Camera-type eye (tissue), 1 donor: Measurements from ENCODE around the gene LXN. TPM values are rescaled to one million over a fixed set of nuclear protein-coding genes. Genes with fewer than 3 reads are reported as not detected.

Experiments used
- total RNA-seq: library from RNA; depleted of rRNA; stranded (reverse); fragments of >200 nt; gene quantifications from one replicate; pipeline ENCODE4 v1.2.3, GENCODE V29; 2014

The LXN gene
- 14.3 TPM for total RNA-seq

DNA sequence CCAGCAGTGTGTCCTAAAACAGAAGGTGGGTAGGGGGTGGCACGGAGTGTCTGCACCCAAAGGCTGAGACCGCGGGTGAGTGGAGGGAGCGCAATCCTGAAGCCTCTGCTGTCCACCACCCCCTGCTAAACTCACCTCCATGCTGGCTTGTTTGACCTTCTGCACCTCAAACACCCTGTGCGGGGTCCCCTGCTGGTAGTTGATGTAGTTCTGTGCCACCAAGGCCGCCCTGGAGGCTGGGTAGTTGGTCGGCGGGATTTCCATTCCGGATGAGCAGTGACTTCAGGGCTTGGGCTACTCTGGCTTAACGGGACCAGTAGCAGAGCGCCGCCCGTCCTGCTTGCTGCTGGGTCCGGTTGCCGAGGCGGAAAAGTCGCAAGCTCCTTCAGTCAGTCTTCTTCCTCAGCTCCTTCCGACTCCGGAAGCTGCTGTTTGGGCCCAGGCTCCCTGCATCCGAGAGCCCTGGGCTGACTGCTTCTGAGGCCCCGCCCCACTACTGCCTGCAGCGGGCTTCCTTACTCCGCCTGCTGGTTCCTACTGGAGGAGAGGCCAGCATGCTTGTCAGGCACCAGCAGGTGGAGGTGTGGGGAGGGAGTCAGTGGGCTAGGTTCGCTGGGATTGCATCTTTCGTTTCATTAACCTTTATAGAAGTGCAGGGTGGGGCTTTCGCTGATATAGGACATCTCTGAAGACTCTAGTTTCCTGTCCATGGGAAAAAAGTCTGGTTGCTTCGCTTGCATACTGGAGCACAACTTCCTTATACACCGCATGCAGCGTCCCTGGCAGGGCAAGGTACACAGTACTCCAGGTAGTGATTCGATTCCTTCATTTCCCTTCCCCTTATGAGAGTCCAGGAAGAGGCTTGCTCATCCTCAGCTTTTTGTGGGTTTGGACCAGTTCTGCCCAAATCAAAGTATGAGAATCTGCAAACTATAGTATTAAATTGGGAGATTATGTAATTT, at the start of gene LXN:
LXN (minus strand) TSS at position 434 of the 962 bp plus-strand sequence; CDS start at position 264, 170 bp downstream.

DNA sequence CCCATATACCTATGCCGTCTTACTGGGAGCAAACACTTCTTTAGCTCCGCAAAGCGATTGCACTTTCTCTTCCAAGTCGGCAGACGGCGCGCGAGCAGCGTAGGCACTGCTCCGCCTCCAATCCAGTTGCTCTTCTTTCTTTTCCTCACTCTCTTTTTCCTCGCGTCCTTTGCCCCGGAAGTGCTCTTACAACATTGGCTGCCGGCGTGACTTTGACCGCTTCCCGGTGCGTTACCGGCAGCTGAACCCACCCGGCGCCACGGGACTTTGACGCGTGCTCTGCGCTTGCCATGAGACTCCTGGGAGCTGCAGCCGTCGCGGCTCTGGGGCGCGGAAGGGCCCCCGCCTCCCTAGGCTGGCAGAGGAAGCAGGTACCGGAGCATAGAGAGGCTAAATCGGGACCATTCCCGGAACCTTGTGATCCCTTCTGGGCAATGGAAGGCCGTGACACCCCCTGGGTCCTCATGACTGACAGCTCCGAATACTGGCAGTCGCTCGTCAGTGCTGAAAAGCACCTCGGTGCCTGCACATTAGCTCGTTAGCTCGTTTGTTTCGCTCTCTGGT, 28.0 kb downstream of the LXN start, which contains the start of gene GFM1:
GFM1 (plus strand) TSS at position 183 of the 564 bp plus-strand sequence; CDS start at position 291, 108 bp downstream.

Other genes starting within 250 kb of the LXN start
- 20.2 TPM for gene MLF1, start 101.5 kb downstream of the LXN start, total RNA-seq
- gene GFM1, start 28.1 kb downstream of the LXN start, total RNA-seq = 88.7 TPM
- 11.8 TPM for gene RARRES1, start 59.8 kb upstream of the LXN start, total RNA-seq
- 67.1 TPM for gene MFSD1, start 129.4 kb upstream of the LXN start, total RNA-seq